DND-41 (cell line): ENCODE measurements around the gene DCAF15.

Experiments used
- CTCF ChIP-seq: IDR thresholded peaks from 2 replicates; pipeline ENCODE4 v1.5.1; 2012; ENCODE audit warnings: borderline replicate concordance, low read length, moderate library complexity, mild to moderate bottlenecking; ENCODE audit not compliant: poor library complexity, severe bottlenecking; ENCODE audit errors: extremely low read depth
- EZH2 ChIP-seq: IDR thresholded peaks from 3 replicates; pipeline ENCODE4 v1.6.1; 2012; ENCODE audit warnings: borderline replicate concordance, low read depth, mild to moderate bottlenecking, moderate library complexity, low read length, inconsistent platforms; ENCODE audit not compliant: severe bottlenecking

- TF ChIP-seq CTCF (no peak), EZH2 (no peak)
Observed at GRCh38 chr19:13934785-13935109, 17.6 kb upstream of the DCAF15 start.
